Endometrium (tissue), 2 donors: Measurements from ENCODE around the gene ATP5MC3.

Experiments used
- FAIRE-seq: peaks from 2 replicates; lab custom pipeline; 2012; peaks lifted over from hg19 to GRCh38; lab: Jason Lieb, UNC
- donor health status: control.
- donor health status: control.

ATP5MC3 gene

DNA sequence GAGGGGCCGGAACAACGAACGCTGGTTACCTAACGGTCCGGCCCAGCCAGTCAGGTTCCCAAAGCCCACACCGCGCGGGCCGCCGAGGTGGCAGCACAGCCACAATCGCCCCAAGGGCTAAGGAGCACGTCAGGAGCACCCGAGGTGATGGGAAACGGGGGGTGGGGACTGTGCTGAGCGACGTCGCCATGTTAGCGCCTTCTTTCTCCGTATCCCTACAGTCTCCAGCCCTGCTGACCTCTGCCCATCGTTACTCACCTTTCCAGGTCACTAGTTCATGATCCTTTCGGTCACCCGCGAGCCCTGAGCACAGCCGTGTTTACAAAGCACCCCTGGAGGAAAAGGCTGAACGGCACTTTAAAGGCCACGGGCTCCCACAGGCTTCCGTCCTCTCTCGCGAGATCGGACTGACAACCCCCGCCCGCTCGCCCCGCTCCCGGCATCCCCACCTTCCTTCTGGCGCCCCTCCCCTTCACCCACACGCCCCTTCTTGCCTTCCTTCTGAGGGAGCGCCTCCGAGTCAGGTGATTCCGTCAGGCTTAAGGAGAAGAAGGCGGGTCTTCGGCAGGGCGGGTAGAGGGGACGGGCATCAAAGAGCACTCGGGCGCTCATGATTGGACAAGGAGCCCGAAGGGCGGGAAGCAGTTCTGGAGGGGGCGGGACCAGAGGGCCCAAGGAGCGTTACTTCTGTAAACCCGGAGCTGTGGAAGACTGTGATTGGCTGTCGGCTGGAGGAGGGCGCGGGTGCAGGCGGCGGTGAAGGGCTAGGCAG is 13.5 kb downstream of the ATP5MC3 start, which contains the start of gene ATF2:
TSS of gene ATF2 (minus strand) at position 412 of the 772 bp plus-strand sequence. CDS start 31,760 bp downstream, outside the sequence.
- peak; percentile 100 for FAIRE-seq

DNA sequence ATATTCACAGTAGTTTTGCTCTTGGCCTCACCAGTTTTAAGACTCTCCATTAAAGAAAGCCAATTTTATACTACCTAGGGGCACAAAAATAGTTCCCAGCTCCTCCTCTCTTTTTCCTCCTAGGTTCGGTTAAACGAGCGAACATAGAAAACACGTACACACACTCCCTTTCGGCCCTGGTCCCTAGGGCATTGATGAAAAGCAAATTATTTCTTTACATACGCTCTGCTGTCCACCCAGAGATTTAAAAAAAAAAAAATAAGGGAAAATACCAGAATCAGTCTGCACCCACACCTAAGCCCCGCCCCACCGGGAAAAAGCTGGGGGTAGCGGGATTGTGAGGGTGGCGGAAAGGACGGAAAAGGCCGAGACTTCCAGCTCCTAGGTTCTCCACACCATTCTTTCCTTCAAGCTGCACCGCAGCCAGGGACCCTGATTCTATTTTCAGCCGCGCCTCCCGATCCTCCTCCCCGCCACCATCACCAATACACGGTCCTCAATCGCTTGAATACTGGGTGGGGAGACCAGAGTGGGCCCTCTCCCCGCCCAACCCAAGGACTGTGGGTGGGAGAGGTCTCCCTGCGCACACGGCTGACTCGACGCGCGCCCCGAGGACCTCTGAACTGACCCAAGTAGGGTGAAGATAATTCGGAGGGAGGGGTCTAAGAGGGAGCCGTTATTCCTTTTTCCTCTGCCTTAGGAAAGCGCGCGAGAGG is 14.3 kb downstream of the ATP5MC3 start:
- no peak for FAIRE-seq

DNA sequence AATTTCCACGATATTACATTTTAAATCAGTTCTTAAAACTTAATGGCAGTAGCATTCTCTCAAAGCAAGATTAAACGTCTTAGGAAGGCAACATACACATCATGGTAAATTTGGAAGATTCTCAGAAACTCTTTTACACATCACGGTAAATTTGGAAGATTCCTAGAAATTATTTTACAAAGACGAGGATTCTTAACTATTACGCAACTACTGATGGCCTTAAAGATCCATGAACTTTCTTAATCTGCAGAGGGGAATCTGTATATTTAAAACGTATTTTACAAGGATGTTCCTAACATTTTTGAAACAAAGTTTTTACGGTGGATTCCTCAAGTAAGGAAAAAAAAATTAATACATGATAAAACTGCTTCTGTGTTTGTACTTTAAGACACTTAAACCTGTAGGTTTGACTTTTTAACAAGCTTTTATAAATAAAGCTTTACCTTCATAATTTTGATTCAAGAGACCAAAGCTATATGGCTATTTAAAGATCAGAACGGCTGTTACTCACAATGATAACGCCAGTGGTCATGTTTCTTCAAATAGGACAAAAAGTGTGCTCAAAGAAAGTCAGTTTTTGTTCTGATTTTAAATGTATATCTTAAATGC is 15.2 kb downstream of the ATP5MC3 start:
- FAIRE-seq, result no peak

DNA sequence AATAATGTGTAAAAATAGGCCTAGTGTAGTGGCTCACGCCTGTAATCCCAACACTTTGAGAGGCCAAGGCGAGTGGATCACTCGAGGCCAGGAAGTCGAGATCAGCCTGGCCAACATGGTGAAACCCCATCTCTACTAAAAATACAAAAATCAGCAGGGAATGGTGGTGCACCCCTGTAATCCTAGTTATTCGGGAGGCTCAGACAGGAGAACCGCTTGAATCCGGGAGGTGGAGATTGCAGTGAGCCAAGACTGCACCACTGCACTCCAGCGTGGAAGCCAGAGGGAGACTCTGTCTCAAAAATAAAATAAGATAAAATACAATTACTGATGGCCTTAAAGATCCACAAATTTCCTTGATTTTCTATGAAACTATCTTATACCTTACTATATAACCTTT is 17.3 kb downstream of the ATP5MC3 start:
- no peak for FAIRE-seq

DNA sequence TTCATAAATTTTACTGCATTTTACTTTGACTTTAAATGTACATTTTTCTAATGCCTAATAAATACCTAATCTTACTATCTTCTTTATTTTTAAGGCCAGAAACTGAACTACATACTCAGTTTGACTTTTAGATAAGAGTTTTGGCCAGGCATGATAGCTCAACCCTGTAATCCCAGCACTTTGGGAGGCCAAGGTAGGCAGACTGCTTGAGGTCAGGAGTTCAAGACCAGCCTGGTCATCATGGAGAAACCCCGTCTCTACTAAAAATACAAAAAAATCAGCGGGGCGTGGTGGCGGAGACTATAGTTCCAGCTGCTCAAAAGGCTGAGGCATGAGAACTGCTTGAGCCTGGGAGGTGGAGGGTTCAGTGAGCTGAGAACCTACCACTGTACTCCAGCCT is 22.6 kb downstream of the ATP5MC3 start:
- FAIRE-seq, result no peak

DNA sequence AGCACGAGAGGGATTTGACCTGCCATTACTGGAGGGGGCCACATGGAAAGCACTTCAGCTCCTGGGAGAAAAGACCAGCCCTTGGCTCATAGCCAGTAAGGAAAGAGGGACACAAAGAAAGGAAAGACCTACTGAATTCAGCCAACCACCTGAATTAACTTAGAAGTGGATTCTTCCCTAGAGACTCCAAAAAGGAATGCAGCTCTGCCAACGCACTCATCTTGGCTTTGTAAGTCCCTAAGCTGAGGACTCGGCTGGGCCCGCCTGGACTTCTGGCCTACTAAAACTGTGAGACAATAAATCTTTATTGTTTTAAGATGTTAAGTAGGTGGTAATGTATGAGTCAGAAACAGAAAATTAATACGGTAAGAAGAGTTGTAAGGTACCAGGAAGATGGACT is 25.0 kb downstream of the ATP5MC3 start:
- no peak for FAIRE-seq

DNA sequence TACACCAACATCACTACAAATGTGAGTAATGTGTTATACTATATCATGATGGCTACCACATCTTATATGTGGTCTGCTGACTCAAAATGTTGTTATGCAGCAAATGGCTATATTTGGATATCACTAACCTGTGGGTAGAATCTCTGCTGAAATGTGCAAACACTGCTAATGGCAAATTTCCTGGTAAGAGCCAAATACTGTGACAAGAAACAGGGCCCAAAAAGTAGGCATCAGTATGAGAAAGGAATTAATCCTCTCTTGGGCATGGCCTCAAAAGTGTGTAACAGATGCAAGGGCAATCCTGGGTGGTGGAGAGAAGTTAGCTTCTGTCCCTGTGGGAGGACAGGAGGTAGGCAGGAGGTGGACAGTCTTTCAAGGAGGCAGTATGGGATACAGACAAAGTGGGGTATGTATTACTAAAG is 26.8 kb downstream of the ATP5MC3 start:
- FAIRE-seq, result no peak

DNA sequence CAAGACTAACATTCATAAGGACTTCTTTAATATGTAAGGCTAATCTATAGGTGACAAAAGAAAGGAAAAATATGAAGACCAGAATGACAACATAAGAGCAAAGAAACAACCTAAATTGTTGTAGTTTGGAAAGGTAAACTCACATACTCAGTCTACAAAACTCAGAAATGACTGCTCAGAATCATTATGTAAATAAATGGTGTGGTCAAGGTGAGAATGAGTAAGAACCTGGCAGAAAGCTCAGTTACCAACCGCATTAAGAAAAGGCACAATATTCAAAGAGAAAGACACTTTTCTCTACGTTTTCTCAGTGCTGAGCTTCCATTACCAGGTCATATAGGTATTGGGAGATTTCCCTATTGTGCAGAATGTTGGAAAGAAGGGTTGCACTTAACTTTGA is 29.3 kb downstream of the ATP5MC3 start:
- FAIRE-seq, result no peak

DNA sequence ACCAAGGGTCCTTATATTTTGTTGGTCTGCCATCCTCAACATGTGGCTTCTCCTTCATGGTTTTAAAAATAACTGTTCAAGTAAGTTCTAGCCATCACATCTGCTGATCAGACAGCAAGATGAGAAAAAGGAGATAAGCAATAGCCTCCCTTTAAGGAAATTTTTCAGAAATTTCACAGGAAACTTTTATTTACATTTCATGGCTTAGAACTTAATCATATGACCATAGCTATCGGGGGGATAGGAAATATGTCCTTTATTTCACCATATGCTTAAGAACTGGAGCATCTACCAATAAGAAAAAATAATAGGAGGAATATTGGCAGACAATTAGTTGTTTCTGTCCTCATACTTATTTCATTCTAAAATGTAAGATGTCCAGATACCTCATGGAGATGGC is 29.7 kb downstream of the ATP5MC3 start:
- FAIRE-seq, result no peak

DNA sequence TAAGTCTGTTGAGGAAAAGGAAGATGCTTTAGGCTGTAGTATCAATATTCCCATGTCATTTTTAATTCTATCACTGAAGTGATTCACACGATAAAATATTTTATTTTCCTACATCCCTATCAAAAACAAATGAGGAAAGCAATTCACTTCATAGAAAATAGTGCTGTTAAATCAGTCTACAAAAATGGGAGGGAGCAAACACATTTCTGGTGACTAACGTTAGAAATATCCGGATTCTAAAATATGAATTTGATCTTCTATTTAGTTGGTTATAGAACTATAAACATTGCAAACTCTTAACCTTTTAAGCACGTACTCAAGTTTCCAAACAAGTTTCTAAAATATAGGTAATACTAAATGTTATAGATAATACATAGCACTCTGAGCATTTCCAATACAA is 34.3 kb downstream of the ATP5MC3 start:
- no peak for FAIRE-seq

DNA sequence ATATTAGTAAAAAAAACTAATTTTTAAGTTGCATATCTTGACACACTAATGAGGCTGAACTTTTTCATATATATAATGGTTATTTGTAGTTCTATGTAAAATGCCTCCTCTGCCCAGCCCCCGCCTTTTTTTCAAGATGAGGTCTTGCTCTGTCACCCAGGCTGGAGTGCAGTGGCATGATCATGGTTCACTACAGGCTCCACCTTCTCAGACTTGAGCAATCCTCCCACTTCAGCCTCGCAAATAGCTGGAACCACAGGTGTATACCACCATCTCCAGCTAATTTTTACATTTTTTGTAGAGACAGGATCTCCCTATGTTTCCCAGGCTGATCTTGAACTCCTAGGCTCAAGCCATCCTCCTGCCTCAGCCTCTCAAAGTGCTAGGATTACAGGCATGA is 37.8 kb downstream of the ATP5MC3 start:
- FAIRE-seq, result no peak

DNA sequence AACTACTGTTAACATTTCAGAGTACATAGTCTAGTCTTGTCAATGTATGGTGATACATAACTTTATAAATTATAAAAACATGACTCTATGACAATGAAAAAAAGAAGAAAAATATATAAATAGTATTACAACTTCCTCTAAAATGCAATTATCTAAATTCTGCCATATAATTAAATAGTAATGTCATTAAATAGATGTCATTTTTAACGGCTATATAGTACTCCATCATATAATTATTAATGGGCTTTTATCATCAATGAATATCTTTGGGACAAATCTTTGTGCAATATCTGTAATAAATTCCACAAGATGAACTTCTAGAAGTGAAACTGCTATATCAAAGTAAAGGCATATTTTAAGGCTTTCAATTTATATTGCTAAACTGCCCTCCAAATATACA is 38.3 kb downstream of the ATP5MC3 start:
- no peak for FAIRE-seq

DNA sequence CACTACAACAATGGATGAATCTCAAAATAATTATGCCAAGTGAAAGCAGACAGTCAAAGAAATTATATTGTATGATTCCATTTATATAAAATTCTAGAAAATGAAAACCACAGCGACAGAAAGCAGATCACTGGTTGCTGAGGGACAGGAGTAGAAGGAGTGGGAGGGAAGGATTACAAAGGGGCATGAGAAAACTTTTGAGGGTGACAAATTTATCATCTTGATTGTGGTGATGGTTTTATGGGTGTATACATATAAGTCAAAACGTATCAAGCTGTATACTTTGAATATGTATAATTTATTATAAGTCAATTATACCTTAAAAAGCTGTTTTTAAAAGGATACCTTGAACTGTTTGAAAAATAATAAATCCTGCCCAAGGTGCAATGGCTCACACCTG is 41.2 kb downstream of the ATP5MC3 start:
- FAIRE-seq, result no peak

DNA sequence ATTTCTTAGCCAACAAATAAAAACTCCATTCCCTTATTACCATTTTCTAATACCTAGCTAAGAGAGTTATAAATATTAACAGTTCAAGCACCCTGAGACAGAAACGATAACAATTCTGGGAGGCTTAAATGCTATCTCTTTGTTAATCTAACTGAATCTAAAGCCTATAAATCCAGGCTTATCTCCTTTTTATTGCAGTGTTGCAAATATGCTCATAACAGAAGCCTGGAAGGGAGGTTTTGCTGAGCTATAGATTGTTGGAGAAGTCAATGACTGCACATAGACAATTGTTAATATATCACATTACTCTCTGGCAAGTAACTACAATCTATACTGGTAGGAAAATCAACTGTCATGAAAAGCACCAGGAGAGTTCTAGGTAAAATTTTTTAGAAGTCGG is 43.7 kb downstream of the ATP5MC3 start:
- no peak for FAIRE-seq

DNA sequence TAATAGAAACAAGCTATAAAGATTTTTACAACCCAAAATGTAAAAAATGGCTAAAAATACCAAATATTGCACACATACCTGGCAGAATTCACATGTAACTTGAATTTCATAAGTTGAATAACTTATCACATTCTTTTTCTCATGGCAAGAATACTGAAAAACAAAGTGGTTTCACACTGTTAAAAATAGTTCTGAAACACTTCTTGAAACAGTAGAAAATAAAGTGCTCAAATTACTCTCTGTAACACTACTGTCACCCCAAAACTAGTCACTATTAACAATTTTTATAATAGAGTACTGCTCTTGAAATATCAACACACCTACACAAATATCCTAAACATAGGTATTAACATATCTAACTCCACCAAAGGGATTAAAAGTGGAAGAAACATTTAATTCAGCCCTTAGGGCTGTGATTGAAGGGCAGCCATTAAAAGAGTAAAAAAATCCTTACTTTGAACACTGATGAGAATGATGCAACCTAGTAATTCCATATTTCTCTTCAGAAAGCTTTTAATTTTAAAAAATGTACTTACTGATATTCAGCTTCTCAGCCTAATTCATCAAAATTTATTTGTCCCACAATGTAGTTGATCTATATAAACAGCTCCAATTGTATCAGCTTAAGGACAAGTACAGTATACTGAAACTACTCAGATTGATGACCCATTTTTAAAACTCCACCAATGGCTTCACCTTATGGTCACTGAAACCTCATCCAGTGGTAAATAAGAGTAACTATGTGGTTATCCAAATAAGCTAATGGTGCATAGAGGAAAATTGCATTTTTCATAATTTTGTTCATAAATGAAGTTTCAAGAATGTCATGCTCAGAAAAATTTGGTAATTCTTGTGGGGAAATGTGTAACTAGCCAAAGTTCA is 44.9 kb downstream of the ATP5MC3 start:
- FAIRE-seq, result no peak

DNA sequence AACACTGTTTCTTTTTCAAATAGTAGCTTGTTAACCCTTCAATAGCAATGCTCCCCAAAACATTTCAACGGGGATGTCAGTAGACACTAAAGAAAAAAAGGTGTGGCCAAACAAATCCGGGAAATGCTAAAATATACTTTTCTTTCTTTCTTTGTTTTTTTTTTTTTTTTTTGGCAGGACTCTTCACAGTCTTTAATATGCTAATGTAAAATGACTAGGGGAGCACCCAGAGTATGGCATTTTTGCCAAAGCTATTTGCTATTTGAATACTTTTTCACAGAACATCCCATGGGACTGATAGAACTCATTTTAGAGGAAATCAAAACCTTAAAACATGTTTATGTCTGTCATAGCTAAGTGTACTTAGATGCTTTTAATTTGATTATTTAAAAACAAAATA is 45.6 kb downstream of the ATP5MC3 start:
- FAIRE-seq, result peak; percentile 21

DNA sequence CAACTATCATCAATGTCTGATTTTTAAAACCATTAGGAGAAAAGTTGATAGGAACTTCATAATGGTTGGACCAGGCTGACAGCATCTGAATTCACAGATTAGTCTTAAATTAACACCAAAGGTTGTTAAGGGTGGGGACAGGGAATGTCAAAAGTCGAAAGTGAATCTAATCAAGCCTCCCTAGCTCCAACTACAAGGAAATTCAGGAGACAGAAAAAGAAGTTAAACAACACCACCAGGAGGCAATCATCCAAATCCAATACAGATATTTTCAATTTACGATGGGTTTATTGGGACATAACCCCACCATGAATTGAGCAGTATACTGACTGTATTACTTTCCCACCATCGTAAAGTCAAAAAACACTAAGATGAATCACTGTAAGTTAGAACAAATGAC is 46.3 kb downstream of the ATP5MC3 start:
- no peak for FAIRE-seq

DNA sequence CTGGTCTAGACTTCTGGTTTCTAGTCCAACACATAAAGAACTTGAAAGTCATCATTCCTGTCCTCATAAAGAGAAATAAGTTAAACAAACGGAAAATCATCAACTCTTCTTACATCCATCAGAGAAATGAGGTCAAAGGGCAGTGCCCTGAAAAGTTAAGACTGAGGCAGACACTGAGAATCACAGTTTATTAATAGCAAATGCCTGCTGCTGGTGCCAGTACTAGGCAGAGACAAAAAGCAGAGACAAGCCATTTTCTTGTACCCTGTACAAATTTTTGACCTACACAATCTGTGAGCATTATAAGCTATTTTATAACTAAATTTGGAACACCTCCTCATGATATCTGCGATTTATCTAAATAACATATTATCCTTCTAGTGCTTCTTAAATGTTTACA is 50.3 kb downstream of the ATP5MC3 start:
- FAIRE-seq, result no peak

DNA sequence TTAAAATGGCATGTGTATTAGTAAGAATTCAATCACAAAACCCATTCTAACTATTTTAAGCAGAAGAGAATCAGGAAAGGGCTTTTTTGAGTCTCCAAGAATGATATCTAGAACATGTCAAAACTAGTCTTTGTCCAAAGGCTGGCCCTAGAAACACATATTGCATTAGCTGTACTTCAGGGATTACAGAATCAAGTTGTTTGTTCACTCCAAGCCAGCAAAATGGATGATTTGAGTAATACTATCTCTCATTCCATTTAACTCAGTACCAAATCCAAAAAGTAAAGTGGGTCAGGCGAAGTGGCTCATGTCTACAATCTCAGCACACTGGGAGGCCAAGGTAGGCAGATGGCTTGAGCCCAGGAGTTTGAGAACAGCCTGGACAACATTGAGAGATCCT is 54.8 kb downstream of the ATP5MC3 start:
- no peak for FAIRE-seq
